ENCODE measurements around the gene BPIFB1. TPM values are rescaled to one million over a fixed set of nuclear protein-coding genes. Genes with fewer than 3 reads are reported as not detected.

Gene BPIFB1
- total and polyA plus RNA-seq, 2 of the 8 experiments (the other 6 are each of a cell fraction or from before 2014, with no cell fraction given) = not detected

DNA sequence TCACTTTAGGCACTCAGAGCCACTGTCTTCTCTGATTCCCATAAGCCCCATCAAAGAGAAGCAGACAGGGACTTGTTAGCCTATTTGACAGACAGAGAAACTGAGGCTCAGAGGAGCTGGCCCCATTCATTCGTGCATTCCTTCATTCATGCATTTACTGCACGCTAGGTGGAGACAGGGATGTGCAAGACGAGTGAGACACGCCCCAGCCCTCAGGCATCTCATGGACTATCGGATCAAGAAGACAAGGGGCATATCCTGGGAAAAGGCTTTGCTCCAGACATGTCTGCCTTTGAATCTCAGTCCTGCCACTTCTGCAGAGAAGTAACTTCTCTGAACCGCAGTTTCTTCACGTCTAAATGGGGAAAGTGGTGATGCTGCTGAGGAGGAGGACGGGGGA, 54.1 kb downstream of the BPIFB1 start (continued):
- TF ChIP-seq, protein P1, sequence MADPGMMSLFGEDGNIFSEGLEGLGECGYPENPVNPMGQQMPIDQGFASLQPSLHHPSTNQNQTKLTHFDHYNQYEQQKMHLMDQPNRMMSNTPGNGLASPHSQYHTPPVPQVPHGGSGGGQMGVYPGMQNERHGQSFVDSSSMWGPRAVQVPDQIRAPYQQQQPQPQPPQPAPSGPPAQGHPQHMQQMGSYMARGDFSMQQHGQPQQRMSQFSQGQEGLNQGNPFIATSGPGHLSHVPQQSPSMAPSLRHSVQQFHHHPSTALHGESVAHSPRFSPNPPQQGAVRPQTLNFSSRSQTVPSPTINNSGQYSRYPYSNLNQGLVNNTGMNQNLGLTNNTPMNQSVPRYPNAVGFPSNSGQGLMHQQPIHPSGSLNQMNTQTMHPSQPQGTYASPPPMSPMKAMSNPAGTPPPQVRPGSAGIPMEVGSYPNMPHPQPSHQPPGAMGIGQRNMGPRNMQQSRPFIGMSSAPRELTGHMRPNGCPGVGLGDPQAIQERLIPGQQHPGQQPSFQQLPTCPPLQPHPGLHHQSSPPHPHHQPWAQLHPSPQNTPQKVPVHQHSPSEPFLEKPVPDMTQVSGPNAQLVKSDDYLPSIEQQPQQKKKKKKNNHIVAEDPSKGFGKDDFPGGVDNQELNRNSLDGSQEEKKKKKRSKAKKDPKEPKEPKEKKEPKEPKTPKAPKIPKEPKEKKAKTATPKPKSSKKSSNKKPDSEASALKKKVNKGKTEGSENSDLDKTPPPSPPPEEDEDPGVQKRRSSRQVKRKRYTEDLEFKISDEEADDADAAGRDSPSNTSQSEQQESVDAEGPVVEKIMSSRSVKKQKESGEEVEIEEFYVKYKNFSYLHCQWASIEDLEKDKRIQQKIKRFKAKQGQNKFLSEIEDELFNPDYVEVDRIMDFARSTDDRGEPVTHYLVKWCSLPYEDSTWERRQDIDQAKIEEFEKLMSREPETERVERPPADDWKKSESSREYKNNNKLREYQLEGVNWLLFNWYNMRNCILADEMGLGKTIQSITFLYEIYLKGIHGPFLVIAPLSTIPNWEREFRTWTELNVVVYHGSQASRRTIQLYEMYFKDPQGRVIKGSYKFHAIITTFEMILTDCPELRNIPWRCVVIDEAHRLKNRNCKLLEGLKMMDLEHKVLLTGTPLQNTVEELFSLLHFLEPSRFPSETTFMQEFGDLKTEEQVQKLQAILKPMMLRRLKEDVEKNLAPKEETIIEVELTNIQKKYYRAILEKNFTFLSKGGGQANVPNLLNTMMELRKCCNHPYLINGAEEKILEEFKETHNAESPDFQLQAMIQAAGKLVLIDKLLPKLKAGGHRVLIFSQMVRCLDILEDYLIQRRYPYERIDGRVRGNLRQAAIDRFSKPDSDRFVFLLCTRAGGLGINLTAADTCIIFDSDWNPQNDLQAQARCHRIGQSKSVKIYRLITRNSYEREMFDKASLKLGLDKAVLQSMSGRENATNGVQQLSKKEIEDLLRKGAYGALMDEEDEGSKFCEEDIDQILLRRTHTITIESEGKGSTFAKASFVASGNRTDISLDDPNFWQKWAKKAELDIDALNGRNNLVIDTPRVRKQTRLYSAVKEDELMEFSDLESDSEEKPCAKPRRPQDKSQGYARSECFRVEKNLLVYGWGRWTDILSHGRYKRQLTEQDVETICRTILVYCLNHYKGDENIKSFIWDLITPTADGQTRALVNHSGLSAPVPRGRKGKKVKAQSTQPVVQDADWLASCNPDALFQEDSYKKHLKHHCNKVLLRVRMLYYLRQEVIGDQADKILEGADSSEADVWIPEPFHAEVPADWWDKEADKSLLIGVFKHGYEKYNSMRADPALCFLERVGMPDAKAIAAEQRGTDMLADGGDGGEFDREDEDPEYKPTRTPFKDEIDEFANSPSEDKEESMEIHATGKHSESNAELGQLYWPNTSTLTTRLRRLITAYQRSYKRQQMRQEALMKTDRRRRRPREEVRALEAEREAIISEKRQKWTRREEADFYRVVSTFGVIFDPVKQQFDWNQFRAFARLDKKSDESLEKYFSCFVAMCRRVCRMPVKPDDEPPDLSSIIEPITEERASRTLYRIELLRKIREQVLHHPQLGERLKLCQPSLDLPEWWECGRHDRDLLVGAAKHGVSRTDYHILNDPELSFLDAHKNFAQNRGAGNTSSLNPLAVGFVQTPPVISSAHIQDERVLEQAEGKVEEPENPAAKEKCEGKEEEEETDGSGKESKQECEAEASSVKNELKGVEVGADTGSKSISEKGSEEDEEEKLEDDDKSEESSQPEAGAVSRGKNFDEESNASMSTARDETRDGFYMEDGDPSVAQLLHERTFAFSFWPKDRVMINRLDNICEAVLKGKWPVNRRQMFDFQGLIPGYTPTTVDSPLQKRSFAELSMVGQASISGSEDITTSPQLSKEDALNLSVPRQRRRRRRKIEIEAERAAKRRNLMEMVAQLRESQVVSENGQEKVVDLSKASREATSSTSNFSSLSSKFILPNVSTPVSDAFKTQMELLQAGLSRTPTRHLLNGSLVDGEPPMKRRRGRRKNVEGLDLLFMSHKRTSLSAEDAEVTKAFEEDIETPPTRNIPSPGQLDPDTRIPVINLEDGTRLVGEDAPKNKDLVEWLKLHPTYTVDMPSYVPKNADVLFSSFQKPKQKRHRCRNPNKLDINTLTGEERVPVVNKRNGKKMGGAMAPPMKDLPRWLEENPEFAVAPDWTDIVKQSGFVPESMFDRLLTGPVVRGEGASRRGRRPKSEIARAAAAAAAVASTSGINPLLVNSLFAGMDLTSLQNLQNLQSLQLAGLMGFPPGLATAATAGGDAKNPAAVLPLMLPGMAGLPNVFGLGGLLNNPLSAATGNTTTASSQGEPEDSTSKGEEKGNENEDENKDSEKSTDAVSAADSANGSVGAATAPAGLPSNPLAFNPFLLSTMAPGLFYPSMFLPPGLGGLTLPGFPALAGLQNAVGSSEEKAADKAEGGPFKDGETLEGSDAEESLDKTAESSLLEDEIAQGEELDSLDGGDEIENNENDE (IDR thresholded peaks at IDR 0.05; ENCODE audit: insufficient replicate concordance, low read length) = no peak
- no peak for TF ChIP-seq RNF2 (IDR thresholded peaks at IDR 0.05; ENCODE audit: borderline replicate concordance, low read depth, low read length, missing control alignments, poor library complexity, severe bottlenecking)
- no peak for TF ChIP-seq CBX5 (IDR thresholded peaks at IDR 0.05; ENCODE audit: low read depth, low read length)
- TF ChIP-seq, protein P2, sequence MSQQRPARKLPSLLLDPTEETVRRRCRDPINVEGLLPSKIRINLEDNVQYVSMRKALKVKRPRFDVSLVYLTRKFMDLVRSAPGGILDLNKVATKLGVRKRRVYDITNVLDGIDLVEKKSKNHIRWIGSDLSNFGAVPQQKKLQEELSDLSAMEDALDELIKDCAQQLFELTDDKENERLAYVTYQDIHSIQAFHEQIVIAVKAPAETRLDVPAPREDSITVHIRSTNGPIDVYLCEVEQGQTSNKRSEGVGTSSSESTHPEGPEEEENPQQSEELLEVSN (IDR thresholded peaks at IDR 0.05) = no peak

All from H1 (cell line).